RWPE1 (cell line): ENCODE data around the gene UNC13C.

ENCODE experiments used
- CTCF ChIA-PET: fragments of 350-600 bp; sonication (Branson Sonifier 250); formaldehyde crosslinking; extraction: SDS; loops from one replicate; lab custom pipeline; 2021; lab: Yijun Ruan, JAX
- POLR2A ChIA-PET: fragments of 400-600 bp; formaldehyde crosslinking; extraction: SDS; loops from one replicate; lab custom pipeline; 2020; ENCODE audit warnings: antibody characterized with exemption; ENCODE audit not compliant: low non-redundant PET; lab: Yijun Ruan, JAX
- DNase-seq: peaks from one replicate; pipeline ENCODE4 v3.0.0; 2012; ENCODE audit warnings: low spot score
- H3K27ac ChIP-seq: fragments of 450-650 bp; 2 replicates; pipeline ENCODE4 v1.5.1; 2017
- CTCF ChIP-seq: fragments of 450-650 bp; conservative IDR thresholded peaks from 2 replicates; pipeline ENCODE4 v1.5.1; 2017; ENCODE audit warnings: low read depth, mild to moderate bottlenecking

The UNC13C gene

GRCh38 chr15:54101664-54102270 lies 123.5 kb downstream of the UNC13C start:
- ChIA-PET POLR2A (no interaction called here), CTCF (no interaction called here)
- TF ChIP-seq CTCF, result no peak
- DNase-seq, result no peak
- no peak overlapping the region for H3K27ac ChIP-seq

- no peak for DNase-seq
- H3K27ac ChIP-seq, result no peak overlapping the region
- ChIA-PET POLR2A (no interaction called here), CTCF (no interaction called here)
- no peak for TF ChIP-seq CTCF
Measured at GRCh38 chr15:54102704-54103103, 124.5 kb downstream of the UNC13C start.

- no peak for DNase-seq
- H3K27ac ChIP-seq, result no peak overlapping the region
- no peak for TF ChIP-seq CTCF
- POLR2A ChIA-PET, result no interaction called here
- CTCF ChIA-PET, result interaction anchor here (0.6 kb wide), 1 partner anchor 268 kb away, joined by 3 read pairs; no protein-coding TSS in a partner anchor
Measured at GRCh38 chr15:54109014-54109413, 130.8 kb downstream of the UNC13C start.

- ChIA-PET CTCF (no interaction called here), POLR2A (no interaction called here)
- H3K27ac ChIP-seq, result no peak overlapping the region
- TF ChIP-seq CTCF, result no peak
- DNase-seq, result no peak
Measured at GRCh38 chr15:54119051-54119450, 140.8 kb downstream of the UNC13C start.

GRCh38 chr15:54120949-54121463 lies 142.8 kb downstream of the UNC13C start:
- ChIA-PET POLR2A (no interaction called here), CTCF (no interaction called here)
- no peak for DNase-seq
- no peak for TF ChIP-seq CTCF
- no peak overlapping the region for H3K27ac ChIP-seq

- DNase-seq, result no peak
- ChIA-PET CTCF (no interaction called here), POLR2A (no interaction called here)
- no peak overlapping the region for H3K27ac ChIP-seq
- TF ChIP-seq CTCF, result no peak
Measured at GRCh38 chr15:54127574-54127973, 149.3 kb downstream of the UNC13C start.
